IPS-15b (cell line): Measurements from ENCODE around the gene NCOR2.

ENCODE experiments used
- H3K27me3 ChIP-seq: one replicate; pipeline ENCODE4 v1.6.1; 2013; ENCODE audit warnings: low read length; ENCODE audit not compliant: control insufficient read depth, insufficient read depth
- H3K36me3 ChIP-seq: one replicate; pipeline ENCODE4 v1.6.1; 2013; ENCODE audit warnings: low read length; ENCODE audit not compliant: control insufficient read depth, insufficient read depth
- H3K4me1 ChIP-seq: one replicate; pipeline ENCODE4 v1.6.1; 2013; ENCODE audit warnings: mild to moderate bottlenecking, low read length; ENCODE audit not compliant: control insufficient read depth, insufficient read depth
- H3K4me3 ChIP-seq: one replicate; pipeline ENCODE4 v1.5.1; 2013; ENCODE audit warnings: low read depth, low read length
- H3K9ac ChIP-seq: one replicate; pipeline ENCODE4 v1.6.1; 2013; ENCODE audit warnings: low read depth, mild to moderate bottlenecking, low read length
- H3K9me3 ChIP-seq: one replicate; pipeline ENCODE4 v1.6.1; 2013; ENCODE audit warnings: mild to moderate bottlenecking, low read length; ENCODE audit not compliant: control insufficient read depth, insufficient read depth

The NCOR2 gene

DNA sequence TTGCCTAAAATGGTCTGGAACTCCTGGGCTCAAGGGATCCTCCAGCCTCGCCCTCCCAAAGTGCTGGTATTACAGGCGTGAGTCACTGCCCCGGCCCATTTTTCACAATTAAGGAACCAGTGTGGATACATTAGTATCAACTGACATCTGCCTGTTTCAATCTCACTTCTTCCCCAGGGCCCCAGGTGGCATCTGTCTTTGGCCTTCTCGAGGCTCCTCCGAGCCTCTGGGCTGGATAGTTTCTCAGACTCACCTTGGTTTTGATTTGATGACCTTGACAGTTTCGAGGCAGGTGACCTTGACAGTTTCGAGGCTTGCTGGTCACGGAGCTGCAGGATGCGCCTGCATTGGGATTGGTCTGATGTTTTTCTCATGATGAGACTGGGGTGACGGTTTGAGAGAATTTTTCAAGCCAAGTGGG is 41.0 kb upstream of the NCOR2 start:
- Histone ChIP-seq H3K27me3 (no peaks in the 10 kb centered on the region), H3K9ac (no peak overlapping the region)

DNA sequence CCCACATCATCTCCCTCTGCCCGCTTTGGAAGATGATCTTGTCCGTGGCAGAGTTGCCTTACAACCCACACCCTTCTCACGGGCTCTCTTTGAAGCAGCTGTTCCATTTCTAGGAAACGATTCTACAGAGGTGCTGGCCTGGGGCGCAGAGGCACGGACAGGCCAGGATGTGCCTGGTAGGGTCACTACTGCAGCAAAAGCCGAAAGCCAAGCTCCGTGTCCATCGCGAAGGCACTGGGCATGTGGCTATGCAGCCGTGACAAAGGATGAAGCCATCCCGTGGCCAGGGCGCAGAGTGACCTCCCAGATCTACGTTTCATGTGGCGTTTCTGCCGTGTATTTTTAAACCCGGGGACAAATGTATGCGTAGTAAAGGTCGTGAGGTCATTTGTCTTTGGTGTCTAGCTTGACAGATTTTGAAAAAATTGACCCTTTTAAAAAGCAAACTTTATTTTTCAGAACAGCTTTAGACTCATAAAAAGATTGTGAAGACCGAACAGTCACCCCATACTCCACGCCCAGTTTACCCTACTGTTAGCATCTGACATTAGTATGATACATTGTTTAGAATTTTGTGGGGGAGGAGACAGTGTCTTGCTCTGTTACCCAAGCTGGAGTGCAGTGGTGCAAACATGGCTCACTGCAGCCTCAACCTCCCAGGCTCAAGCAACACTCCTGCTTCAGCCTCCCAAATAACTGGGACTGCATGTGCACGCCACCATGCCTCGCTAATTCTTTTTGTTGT is 40.4 kb upstream of the NCOR2 start:
- H3K4me1 ChIP-seq: no peaks in the 10 kb centered on the region
- no peak overlapping the region for H3K4me3 ChIP-seq
- no peaks in the 10 kb centered on the region for H3K9me3 ChIP-seq
- H3K9ac ChIP-seq: no peak overlapping the region
- H3K36me3 ChIP-seq: no peaks in the 10 kb centered on the region
- no peaks in the 10 kb centered on the region for H3K27me3 ChIP-seq

More for the DNA sequence above, 41.0 kb upstream of the NCOR2 start:
- Histone ChIP-seq H3K36me3 (no peaks in the 10 kb centered on the region), H3K4me1 (no peaks in the 10 kb centered on the region), H3K4me3 (no peak overlapping the region), H3K9me3 (no peaks in the 10 kb centered on the region)

DNA sequence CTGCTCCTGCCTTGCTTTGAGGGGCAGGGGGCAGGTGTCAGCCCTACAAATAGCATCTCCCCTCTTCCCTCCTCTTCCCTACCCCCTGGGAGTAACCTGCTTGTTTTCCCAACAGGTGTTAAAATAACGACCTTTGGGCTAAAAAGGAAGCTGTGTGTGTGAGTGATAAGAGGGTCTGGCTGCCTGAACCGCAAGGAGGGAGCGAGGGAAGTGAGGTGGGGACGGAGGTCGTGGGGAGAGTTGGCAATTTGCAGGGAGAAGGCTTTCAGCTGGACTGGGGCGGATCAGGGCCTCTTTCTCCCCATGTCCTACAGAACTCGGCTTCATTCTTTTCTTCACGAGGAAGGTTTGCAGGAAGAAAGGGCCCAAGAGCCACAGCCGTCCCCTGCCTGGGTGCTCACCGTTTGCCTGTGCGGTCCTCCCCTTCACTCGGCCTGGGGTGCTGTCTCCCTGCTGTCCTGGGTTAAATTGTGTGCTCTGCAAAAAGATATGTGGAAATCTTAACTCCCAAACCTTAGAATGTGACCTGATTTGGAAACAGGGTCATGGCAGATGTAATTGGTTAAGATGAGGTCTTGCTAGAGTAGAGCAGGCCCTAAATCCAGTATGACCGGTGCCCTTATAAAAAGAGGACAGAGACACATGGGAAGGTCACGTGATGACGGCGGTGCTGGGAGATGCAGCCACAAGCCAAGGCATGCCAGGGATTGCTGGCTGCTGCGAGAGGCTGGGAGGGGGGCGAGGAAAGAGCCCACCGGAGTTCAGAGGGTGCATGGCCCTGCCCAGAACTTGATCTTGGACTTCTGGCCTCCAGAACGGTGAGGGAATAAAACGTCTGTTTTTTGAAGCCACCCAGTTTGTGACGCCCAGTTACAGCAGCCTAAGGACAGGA is 38.7 kb upstream of the NCOR2 start:
- Histone ChIP-seq H3K9ac (no peak overlapping the region), H3K4me1 (no peaks in the 10 kb centered on the region)

DNA sequence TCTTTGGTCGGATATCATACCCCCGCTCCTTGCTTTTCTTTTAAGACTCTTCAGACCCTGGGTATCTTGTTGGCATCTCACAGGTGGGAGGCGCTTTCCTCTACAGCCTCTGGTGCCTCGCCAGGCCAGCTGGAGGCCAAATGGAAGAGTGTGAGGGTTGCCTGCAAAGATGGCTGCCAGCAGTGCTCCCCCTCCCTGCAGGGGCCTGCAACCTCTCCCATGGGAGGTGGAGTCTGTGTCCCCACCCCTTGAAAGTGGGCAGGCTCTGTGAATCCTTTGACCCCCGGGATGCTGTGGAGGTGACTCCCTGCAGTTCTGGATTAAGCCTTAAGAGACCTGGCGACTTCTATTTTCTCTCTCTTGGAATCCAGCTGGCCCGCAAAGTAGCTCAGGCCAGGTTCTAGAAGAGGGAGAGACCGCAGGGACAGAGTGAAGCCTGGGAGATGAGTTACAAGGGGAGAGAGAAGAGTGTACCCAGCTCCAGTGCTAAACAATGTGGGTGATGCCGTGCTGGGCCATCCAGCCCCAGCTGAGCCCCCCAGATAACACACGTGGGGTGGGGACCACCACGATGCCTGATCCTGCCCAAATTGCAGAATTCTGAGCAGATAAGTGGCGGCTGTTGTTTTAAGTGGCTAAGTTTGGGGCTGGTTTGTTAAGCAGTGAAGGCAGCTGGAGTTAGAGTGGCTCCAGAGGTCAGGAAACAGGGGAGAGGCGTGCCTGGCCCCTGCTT is 37.9 kb upstream of the NCOR2 start:
- H3K27me3 ChIP-seq: no peaks in the 10 kb centered on the region
- H3K36me3 ChIP-seq: no peaks in the 10 kb centered on the region
- no peak overlapping the region for H3K9ac ChIP-seq
- no peak overlapping the region for H3K4me3 ChIP-seq
- no peaks in the 10 kb centered on the region for H3K4me1 ChIP-seq
- H3K9me3 ChIP-seq: no peaks in the 10 kb centered on the region

More for the DNA sequence above, 38.7 kb upstream of the NCOR2 start:
- no peaks in the 10 kb centered on the region for H3K27me3 ChIP-seq
- no peaks in the 10 kb centered on the region for H3K9me3 ChIP-seq
- no peaks in the 10 kb centered on the region for H3K36me3 ChIP-seq
- no peak overlapping the region for H3K4me3 ChIP-seq

DNA sequence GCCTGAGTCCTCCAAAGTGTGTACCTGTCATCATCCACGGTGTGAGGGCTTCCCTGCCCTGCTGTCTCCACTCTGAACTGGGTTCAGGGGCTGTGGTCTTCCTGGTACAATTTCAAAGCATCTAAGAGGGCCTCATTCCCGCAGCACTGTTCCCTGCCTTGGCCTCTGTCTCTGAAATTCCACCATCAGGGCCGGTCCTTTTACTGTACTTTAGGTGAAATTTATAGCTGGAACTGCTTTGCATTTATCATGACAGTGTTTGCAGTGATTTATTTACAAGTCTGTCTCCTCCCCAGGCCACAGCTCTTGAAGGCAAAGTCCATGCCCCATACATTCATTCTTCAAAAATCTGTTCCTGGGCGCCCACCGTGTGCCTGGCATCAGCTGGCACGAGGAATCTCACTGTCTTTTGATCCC is 36.9 kb upstream of the NCOR2 start:
- Histone ChIP-seq H3K4me3 (no peak overlapping the region), H3K27me3 (no peaks in the 10 kb centered on the region), H3K4me1 (no peaks in the 10 kb centered on the region), H3K9me3 (no peaks in the 10 kb centered on the region), H3K9ac (no peak overlapping the region), H3K36me3 (no peaks in the 10 kb centered on the region)

DNA sequence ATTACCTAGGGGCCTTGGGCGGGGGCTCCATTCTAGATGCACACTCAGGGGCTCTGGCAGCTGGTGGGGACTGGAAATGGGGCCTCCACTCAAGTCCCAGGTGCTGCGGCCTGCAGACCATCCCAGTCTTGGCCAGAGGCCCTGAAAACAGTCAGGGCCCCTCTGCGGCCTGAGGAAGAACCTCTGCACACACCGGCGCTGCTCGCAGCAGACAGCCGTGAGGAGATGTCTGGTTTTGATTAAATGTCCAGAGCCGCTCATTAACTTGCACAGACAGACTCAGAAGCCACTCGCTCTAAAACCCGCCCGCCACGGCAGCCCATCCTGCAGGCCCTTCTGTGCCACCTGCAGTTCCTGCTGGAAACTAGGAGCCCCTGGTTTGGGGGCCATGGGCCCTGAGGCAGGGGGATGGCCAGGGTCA is 36.4 kb upstream of the NCOR2 start:
- Histone ChIP-seq H3K4me1 (no peaks in the 10 kb centered on the region), H3K27me3 (no peaks in the 10 kb centered on the region), H3K4me3 (no peak overlapping the region), H3K9ac (no peak overlapping the region), H3K9me3 (no peaks in the 10 kb centered on the region), H3K36me3 (no peaks in the 10 kb centered on the region)

DNA sequence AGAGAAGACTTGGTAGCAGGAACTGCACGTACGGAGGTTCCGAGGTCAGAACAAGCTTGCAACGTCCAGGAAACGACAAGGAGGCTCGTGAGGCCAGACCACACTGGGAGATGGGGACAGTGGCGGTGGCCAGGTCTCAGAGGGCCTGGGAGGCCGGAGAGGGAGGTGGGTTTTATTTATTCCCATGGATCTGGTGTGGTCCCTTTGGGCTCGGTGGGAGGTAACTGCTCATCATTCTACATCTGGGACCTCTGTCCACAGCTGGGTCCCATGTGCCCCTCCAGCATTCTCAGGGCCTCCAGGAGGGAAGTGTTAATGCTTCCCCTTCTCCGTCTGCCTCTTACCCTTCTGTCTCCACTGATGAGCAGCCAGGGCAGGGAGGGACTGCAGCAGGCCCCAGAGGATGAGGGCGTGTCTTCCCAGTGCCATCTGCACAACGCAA is 35.7 kb upstream of the NCOR2 start:
- Histone ChIP-seq H3K4me3 (no peak overlapping the region), H3K9me3 (no peaks in the 10 kb centered on the region), H3K27me3 (no peaks in the 10 kb centered on the region), H3K36me3 (no peaks in the 10 kb centered on the region), H3K4me1 (no peaks in the 10 kb centered on the region), H3K9ac (no peak overlapping the region)

DNA sequence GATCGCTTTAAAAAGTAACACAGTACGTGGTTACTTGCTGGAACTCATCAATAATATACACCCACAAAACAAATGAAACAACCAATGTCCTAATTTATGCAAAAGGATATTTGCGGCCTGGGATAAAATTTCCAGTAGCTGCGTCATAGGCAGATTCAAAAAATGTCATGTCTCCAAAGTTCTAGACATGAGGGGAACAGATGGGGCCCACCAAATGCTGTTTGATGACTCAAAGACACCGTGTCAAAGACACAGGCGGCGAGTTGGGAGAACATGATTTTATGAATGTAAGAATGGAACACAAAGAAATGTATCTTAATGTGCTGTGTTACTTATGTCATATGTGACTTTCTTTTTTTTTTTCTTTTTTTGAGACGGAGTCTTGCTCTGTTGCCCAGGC is 34.3 kb upstream of the NCOR2 start:
- no peak overlapping the region for H3K9ac ChIP-seq
- no peak overlapping the region for H3K4me3 ChIP-seq
- H3K9me3 ChIP-seq: no peaks in the 10 kb centered on the region
- H3K27me3 ChIP-seq: no peaks in the 10 kb centered on the region
- H3K4me1 ChIP-seq: no peaks in the 10 kb centered on the region
- no peaks in the 10 kb centered on the region for H3K36me3 ChIP-seq

DNA sequence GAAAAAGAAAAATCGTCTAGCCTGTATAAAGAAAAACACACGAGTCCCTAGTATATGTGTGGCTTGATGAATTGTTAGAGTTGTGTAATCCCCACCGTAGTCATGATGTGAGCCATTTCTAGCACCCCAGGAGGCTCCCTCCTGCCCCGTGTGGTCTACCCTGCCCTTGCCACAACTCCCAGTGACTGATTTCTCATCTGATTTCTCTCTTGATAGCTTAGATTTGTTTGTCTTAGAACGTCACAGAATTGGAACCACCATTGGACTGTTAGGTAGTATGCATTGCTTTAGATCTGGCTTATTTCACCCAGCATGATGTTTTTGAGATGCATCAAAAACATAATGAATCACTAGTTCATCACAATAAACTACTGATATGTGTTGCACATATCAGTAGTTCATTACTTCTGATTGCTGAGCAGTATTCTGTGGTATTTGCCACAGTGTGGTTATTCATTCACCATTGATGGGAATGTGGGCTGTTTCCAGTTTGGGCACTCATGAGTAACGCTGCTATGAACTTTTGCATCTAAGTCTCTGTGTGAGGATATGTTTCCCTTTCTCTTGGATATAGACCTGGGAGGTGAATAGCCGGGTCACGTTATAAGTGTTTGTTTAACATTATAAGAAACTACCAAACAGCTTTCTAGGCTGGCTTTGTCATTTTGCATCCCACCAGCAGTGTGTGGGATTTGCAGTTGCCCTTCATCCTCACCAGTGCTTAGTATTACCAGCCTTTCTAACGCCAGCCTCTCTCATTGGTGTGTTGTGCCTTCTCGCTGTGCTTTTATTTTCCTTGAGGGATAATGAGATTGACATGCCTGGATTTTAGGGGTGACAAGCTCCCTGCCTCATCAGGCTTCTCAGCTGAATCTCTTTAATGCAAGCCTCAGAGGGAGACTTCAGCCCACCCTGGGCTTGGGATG is 31.9 kb upstream of the NCOR2 start:
- Histone ChIP-seq H3K27me3 (no peaks in the 10 kb centered on the region), H3K4me3 (no peak overlapping the region), H3K9me3 (no peaks in the 10 kb centered on the region), H3K9ac (no peak overlapping the region), H3K4me1 (no peaks in the 10 kb centered on the region), H3K36me3 (no peaks in the 10 kb centered on the region)

DNA sequence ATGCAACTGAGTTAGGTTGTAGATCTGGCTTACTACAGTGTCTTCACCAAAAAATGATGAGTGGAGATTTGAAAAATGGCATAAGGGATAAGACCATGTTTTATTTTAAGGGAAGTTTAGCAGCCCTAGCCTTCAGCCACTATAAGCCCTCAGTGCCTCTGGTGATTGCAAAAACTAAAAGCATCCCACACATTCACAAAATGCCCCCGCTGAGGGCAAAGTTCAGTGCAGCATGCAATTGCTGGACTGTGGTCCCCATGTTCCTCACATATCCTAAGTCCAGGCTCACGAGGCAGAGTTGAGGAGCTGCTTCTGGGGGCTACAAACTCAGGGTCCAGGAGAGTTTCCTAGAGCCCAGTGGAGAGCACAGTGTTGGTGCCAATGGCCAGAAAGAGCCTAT is 29.6 kb upstream of the NCOR2 start:
- Histone ChIP-seq H3K9me3 (no peaks in the 10 kb centered on the region), H3K4me3 (no peak overlapping the region), H3K27me3 (no peaks in the 10 kb centered on the region), H3K36me3 (no peaks in the 10 kb centered on the region), H3K4me1 (no peaks in the 10 kb centered on the region), H3K9ac (no peak overlapping the region)

DNA sequence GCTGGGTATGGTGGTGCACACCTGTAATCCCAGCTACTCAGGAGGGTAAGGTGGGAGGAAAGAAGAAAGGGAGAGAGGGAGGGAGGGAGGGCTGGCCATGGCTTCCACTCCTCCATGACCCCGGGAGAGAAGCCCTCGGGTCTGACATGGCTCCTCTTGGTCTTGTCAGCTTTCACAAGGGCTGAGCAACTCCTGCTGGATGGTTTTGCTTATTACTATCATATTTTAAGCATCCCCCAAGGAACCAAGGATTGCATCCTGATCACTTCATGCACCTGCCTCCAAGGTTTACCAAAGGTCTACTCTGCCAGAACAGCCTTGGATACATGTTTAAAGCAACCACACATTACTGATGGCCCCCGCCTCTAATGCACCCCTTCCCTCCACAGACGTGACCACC is 28.0 kb upstream of the NCOR2 start:
- Histone ChIP-seq H3K9me3 (no peaks in the 10 kb centered on the region), H3K36me3 (no peaks in the 10 kb centered on the region), H3K4me1 (no peaks in the 10 kb centered on the region), H3K4me3 (no peak overlapping the region), H3K27me3 (no peaks in the 10 kb centered on the region), H3K9ac (no peak overlapping the region)
